Measurements from ENCODE around the gene APOF. TPM values are rescaled to one million over a fixed set of nuclear protein-coding genes. Genes with fewer than 3 reads are reported as not detected.

Gene APOF
- total RNA-seq, 1 experiment from 2014 or later = not detected

- no TSS peak for BruUV-seq (replicated peaks)
- no peak for DNase-seq
- Histone ChIP-seq H4K20me1 (ENCODE audit: insufficient read depth) (no peaks in the 10 kb centered on the region), H3K27me3 (ENCODE audit: insufficient read depth, low read depth) (no peaks in the 10 kb centered on the region; the same call in 1 of the 2 replicates), H3F3A (ENCODE audit: insufficient read depth, low read depth) (no peaks in the 10 kb centered on the region), H3K27ac (no peak overlapping the region), H3K4me3 (no peak overlapping the region), H2AFZ (no peak overlapping the region), H3K4me2 (no peak overlapping the region), H3K9me3 (ENCODE audit: insufficient read depth, low read depth) (peaks cover 7% of the 10 kb centered on the region; the same call in 1 of the 2 replicates), H3K4me1 (replicated peaks; ENCODE audit: insufficient read depth) (no peaks in the 10 kb centered on the region), H3K9me2 (ENCODE audit: insufficient read depth) (no peaks in the 10 kb centered on the region), H3K36me3 (ENCODE audit: low read depth) (no peaks in the 10 kb centered on the region), H3K79me2 (ENCODE audit: low read depth) (no peaks in the 10 kb centered on the region)
- CTCF ChIA-PET = no interaction called here
- POLR2A ChIA-PET (ENCODE audit: unreplicated experiment) = no interaction called here
- intact Hi-C loops (cut with micrococcal nuclease; ENCODE audit: unreplicated experiment) = no loop called here
- TF ChIP-seq CTCF (conservative IDR thresholded peaks at IDR 0.05) (no peak), EZH2 (IDR thresholded peaks at IDR 0.05; ENCODE audit: low read depth) (no peak)
Measured at GRCh38 chr12:56398324-56398723, 35.7 kb upstream of the APOF start.

- Histone ChIP-seq H3K27me3 (ENCODE audit: insufficient read depth, low read depth) (no peaks in the 10 kb centered on the region), H3K4me3 (no peak overlapping the region), H3K79me2 (ENCODE audit: low read depth) (no peaks in the 10 kb centered on the region), H3K36me3 (ENCODE audit: low read depth) (no peaks in the 10 kb centered on the region), H4K20me1 (ENCODE audit: insufficient read depth) (no peaks in the 10 kb centered on the region), H3K4me1 (replicated peaks; ENCODE audit: insufficient read depth) (no peaks in the 10 kb centered on the region), H3K4me2 (no peak overlapping the region), H3K27ac (no peak overlapping the region), H3K9me2 (ENCODE audit: insufficient read depth) (no peaks in the 10 kb centered on the region), H3F3A (ENCODE audit: insufficient read depth, low read depth) (no peaks in the 10 kb centered on the region), H3K9me3 (ENCODE audit: insufficient read depth, low read depth) (0 out of 2 replicates have a peak, but pooled peaks cover 2% of the 10 kb centered on the region), H2AFZ (no peak overlapping the region)
- BruUV-seq (replicated peaks) = no TSS peak
- POLR2A ChIA-PET (ENCODE audit: unreplicated experiment) = no interaction called here
- DNase-seq = no peak
- TF ChIP-seq EZH2 (IDR thresholded peaks at IDR 0.05; ENCODE audit: low read depth) (no peak), CTCF (conservative IDR thresholded peaks at IDR 0.05) (no peak)
- CTCF ChIA-PET = interaction anchor here (0.6 kb wide), 2 partner anchors 368 to 401 kb away, joined by 3 to 5 read pairs; no protein-coding TSS in a partner anchor
- intact Hi-C loops (cut with micrococcal nuclease; ENCODE audit: unreplicated experiment) = no loop called here
Measured at GRCh38 chr12:56392331-56392730, 29.7 kb upstream of the APOF start.

GRCh38 chr12:56391721-56392120, 29.1 kb upstream of the APOF start:
- POLR2A ChIA-PET (ENCODE audit: unreplicated experiment) = no interaction called here
- no peaks in the 10 kb centered on the region for H3K36me3 ChIP-seq (ENCODE audit: low read depth)
- intact Hi-C loops (cut with micrococcal nuclease; ENCODE audit: unreplicated experiment) = no loop called here

More at GRCh38 chr12:56391721-56392120, 29.1 kb upstream of the APOF start:
- Histone ChIP-seq H2AFZ (no peak overlapping the region), H3K27me3 (ENCODE audit: insufficient read depth, low read depth) (no peaks in the 10 kb centered on the region), H3K79me2 (ENCODE audit: low read depth) (no peaks in the 10 kb centered on the region), H3F3A (ENCODE audit: insufficient read depth, low read depth) (no peaks in the 10 kb centered on the region), H3K9me2 (ENCODE audit: insufficient read depth) (no peaks in the 10 kb centered on the region), H4K20me1 (ENCODE audit: insufficient read depth) (no peaks in the 10 kb centered on the region), H3K4me1 (replicated peaks; ENCODE audit: insufficient read depth) (0 out of 2 replicates have a peak, but pooled peaks cover 3% of the 10 kb centered on the region), H3K9me3 (ENCODE audit: insufficient read depth, low read depth) (0 out of 2 replicates have a peak, but pooled peaks cover 2% of the 10 kb centered on the region), H3K4me3 (no peak overlapping the region), H3K27ac (no peak overlapping the region), H3K4me2 (no peak overlapping the region)
- no peak for DNase-seq
- no TSS peak for BruUV-seq (replicated peaks)
- CTCF ChIA-PET = interaction anchor here (0.6 kb wide), 2 partner anchors 368 to 400 kb away, joined by 3 to 5 read pairs; no protein-coding TSS in a partner anchor
- TF ChIP-seq EZH2 (IDR thresholded peaks at IDR 0.05; ENCODE audit: low read depth) = no peak
- TF ChIP-seq CTCF (conservative IDR thresholded peaks at IDR 0.05) = no peak
